Renal cortical epithelial cell (primary cell): ENCODE data around the gene KCNA5. TPM values are rescaled to one million over a fixed set of nuclear protein-coding genes. Genes with fewer than 3 reads are reported as not detected.
A peak's percentile ranks its signal among the peaks of the same experiment; 100 is the strongest.

Experiments used
- DNase-seq: peaks from one replicate; pipeline ENCODE4 v3.0.0-alpha.2; 2011; ENCODE audit warnings: low read depth
- total RNA-seq: library from RNA; depleted of rRNA; stranded (reverse); fragments of >200 nt; gene quantifications from 2 replicates; pipeline ENCODE4 v1.2.3, GENCODE V29; 2014

The KCNA5 gene
- total RNA-seq, 1 donor from 2014 or later: not detected

GRCh38 chr12:5064913-5065490 is 21.3 kb downstream of the KCNA5 start:
- no peak for DNase-seq

- no peak for DNase-seq
Observed at GRCh38 chr12:5066251-5066650, 22.6 kb downstream of the KCNA5 start.

- no peak for DNase-seq
Observed at GRCh38 chr12:5068126-5068525, 24.4 kb downstream of the KCNA5 start.

- no peak for DNase-seq
Observed at GRCh38 chr12:5068619-5069018, 24.9 kb downstream of the KCNA5 start.

GRCh38 chr12:5070090-5070489 is 26.4 kb downstream of the KCNA5 start:
- DNase-seq: no peak

GRCh38 chr12:5071496-5071895 is 27.8 kb downstream of the KCNA5 start:
- DNase-seq: no peak

GRCh38 chr12:5072311-5072710 is 28.6 kb downstream of the KCNA5 start:
- DNase-seq: no peak

GRCh38 chr12:5073054-5073453 is 29.4 kb downstream of the KCNA5 start:
- no peak for DNase-seq

GRCh38 chr12:5073853-5074252 is 30.2 kb downstream of the KCNA5 start:
- DNase-seq: no peak

- DNase-seq: peak; percentile 70
Observed at GRCh38 chr12:5076761-5077160, 33.1 kb downstream of the KCNA5 start.

- peak; percentile 84 for DNase-seq
Observed at GRCh38 chr12:5078423-5078822, 34.7 kb downstream of the KCNA5 start.

GRCh38 chr12:5081016-5081415 is 37.3 kb downstream of the KCNA5 start:
- peak; percentile 40 for DNase-seq

- DNase-seq: peak; percentile 58
Observed at GRCh38 chr12:5083955-5084849, 40.5 kb downstream of the KCNA5 start.

- peak; percentile 97 for DNase-seq
Observed at GRCh38 chr12:5085896-5086295, 42.2 kb downstream of the KCNA5 start.

GRCh38 chr12:5087831-5088554 is 44.3 kb downstream of the KCNA5 start:
- no peak for DNase-seq

- DNase-seq: peak; percentile 48
Observed at GRCh38 chr12:5088586-5089264, 45.0 kb downstream of the KCNA5 start.

- no peak for DNase-seq
Observed at GRCh38 chr12:5094551-5094950, 50.9 kb downstream of the KCNA5 start.

GRCh38 chr12:5094986-5095385 is 51.3 kb downstream of the KCNA5 start:
- DNase-seq: no peak
